PC-9 (cell line): ENCODE data around the gene SPARC.

Experiments used
- EZH2 ChIP-seq: fragments of 200-600 bp; sonication (generic); IDR thresholded peaks from 2 replicates; pipeline ENCODE4 v1.8.0; 2017; ENCODE audit warnings: antibody characterized with exemption, low read depth
- TF ChIP-seq, protein P1 (sequence below): fragments of 200-600 bp; sonication (generic); conservative IDR thresholded peaks from 2 replicates; pipeline ENCODE4 v1.6.1; 2017; ENCODE audit warnings: mixed run types, antibody characterized with exemption, mild to moderate bottlenecking, moderate library complexity

DNA sequence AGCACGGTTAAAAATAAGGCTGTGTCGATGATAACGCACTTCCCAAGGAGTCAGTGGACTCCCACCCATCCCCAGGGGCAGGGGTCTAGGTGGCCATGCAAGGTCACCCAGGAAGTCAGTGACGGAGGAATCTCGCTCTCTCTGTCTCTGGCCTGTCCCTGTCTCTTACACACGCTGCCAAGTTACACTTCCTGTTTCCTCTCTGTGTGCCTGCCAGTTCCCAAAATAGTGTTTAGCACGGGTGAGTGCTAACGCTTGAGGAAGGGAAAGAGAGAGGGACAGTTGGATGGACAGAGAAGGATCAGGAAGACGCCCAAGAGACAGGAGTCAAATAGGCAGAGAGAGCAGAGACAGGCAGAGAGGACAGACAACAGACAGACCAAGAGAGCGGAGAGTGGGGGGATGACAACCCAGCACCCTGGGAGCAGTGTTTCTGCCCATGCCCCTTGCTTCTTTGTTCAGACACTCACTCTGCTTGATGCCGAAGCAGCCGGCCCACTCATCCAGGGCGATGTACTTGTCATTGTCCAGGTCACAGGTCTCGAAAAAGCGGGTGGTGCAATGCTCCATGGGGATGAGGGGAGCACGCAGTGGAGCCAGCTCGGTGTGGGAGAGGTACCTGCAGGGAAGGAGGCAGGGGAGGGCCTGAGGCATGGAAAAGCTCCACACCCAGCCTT lies 23.0 kb downstream of the SPARC start:
- TF ChIP-seq, protein P1, sequence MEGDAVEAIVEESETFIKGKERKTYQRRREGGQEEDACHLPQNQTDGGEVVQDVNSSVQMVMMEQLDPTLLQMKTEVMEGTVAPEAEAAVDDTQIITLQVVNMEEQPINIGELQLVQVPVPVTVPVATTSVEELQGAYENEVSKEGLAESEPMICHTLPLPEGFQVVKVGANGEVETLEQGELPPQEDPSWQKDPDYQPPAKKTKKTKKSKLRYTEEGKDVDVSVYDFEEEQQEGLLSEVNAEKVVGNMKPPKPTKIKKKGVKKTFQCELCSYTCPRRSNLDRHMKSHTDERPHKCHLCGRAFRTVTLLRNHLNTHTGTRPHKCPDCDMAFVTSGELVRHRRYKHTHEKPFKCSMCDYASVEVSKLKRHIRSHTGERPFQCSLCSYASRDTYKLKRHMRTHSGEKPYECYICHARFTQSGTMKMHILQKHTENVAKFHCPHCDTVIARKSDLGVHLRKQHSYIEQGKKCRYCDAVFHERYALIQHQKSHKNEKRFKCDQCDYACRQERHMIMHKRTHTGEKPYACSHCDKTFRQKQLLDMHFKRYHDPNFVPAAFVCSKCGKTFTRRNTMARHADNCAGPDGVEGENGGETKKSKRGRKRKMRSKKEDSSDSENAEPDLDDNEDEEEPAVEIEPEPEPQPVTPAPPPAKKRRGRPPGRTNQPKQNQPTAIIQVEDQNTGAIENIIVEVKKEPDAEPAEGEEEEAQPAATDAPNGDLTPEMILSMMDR, result no peak
- no peak for TF ChIP-seq EZH2
